Stimulated activated CD4-positive, alpha-beta T cell treated with anti-CD3 and anti-CD28 coated beads, Interleukin-4, amount 100 ng/mL, for 24 hours (primary cell): ENCODE results near the gene SLC12A8.

Experiments
- DNase-seq: peaks from one replicate; pipeline ENCODE4 v3.0.0-alpha.2; 2020

The SLC12A8 gene, protein sequence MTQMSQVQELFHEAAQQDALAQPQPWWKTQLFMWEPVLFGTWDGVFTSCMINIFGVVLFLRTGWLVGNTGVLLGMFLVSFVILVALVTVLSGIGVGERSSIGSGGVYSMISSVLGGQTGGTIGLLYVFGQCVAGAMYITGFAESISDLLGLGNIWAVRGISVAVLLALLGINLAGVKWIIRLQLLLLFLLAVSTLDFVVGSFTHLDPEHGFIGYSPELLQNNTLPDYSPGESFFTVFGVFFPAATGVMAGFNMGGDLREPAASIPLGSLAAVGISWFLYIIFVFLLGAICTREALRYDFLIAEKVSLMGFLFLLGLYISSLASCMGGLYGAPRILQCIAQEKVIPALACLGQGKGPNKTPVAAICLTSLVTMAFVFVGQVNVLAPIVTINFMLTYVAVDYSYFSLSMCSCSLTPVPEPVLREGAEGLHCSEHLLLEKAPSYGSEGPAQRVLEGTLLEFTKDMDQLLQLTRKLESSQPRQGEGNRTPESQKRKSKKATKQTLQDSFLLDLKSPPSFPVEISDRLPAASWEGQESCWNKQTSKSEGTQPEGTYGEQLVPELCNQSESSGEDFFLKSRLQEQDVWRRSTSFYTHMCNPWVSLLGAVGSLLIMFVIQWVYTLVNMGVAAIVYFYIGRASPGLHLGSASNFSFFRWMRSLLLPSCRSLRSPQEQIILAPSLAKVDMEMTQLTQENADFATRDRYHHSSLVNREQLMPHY

DNA sequence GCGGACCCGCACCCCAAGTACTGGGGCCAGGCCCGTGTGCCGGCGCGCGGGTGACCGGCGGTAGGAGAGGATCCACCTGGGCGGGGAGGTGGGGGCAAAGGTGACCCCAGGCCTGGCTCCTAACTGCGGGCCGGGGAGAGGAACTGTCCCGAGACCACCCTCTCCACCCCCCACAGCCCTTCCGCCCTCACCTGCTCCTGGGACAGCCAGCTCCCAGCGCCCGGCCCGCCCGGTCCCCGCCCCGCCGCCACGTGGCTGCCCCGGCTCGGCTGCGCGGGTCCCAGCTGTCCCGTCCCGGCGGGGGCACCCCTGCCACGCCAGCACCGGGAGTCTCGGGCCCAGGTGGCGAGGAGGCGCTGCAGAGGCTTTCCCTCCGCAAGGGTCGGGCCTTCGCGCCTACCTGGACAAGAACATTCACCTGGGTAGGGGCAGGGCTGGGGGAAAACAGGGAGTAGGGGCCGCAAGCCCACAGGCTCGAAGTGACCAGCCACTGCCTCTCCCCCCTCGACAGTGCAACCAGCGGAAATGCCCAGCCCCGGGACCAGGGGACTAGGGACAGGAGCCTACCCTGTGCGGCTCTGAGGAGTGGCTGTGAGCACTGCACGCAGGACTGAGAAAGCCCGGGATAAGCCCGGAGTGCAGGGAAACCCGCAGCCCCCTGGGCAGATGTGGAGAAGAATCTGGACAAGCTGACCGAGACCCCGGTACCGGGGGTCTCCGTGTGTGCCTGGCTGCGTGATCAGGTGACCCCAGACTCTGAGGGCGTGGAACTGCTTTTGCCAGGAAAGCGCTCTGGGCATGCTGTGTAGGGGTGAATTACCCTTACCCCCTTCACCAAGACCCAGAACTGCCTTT is at the start of gene SLC12A8:
Gene SLC12A8 (minus strand): TSS at position 240 of the 855 bp plus-strand sequence. CDS start 1,399 bp downstream, outside the sequence.
- DNase-seq, result no peak

DNA sequence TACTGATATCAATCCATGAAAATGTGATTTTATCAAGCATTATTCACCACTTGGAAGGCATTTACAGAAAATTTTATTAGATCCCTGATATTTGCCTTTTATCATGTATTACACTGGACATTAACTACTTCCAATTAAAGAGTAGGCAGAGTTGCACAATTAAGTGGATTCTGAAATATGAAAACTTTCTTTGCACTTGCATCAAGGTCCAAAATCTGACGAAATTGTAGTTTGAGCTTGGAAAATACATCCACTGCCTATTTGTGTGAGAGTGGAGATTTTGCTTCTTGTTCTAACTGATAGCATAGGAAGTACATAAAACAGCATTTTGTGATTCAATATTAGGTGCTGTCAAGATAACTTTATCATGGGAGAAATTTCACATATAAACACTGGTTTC is 49.6 kb upstream of the SLC12A8 start:
- no peak for DNase-seq

DNA sequence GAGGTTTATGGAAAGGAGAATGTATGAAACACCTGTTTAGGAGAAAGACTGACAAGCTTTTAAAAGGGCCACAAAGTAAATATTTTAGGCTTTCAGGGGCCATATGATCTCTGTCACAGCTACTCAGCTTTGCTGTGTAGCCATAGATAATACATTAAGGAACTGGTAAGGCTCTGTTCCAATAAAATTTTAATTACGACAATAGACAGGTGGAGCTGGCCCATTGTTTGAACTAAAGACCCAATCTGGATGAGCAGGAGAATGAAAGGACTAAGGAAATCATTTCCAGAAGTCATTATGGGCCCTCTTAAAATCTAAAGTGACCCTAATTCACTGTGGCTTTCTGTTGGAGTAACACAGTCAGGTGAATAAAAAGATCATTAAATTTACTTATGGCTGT is 48.5 kb upstream of the SLC12A8 start:
- DNase-seq, result no peak

DNA sequence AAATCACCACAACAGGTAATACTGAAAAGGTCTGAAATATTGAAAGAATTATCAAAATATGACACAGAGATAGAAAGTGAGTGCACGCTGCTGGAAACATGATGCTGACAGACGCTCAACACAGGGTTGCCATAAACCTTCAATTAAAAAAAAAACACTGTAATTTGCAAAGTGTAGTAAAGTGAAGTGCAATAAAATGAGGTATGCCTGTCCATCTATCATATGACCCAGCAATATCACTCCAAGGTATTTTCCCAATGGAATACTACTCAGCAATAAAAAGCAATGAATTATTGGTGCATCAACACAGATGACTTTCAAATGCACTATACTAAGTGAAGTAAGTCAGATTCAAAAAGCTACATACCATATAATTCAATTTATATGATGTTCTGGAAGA is 47.6 kb upstream of the SLC12A8 start:
- no peak for DNase-seq

DNA sequence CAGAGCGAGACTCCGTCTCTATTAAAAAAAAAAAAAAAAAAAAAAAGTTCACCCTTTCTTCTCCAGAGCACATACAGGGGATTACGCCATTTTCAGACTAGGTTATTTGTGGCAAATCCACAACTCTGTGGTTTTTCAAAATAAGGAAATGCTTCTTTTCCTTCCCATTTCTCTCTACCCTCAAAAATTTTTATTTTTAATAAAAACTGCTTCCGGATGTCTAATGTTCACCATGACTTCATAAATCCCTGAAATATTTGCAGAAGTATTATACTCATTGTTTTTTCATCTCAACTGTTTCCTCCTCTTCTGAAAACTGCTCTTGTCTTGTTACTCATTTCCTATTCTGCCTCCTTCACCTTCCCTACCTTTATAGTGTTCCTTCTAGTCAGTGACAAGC is 45.0 kb upstream of the SLC12A8 start:
- DNase-seq, result no peak

DNA sequence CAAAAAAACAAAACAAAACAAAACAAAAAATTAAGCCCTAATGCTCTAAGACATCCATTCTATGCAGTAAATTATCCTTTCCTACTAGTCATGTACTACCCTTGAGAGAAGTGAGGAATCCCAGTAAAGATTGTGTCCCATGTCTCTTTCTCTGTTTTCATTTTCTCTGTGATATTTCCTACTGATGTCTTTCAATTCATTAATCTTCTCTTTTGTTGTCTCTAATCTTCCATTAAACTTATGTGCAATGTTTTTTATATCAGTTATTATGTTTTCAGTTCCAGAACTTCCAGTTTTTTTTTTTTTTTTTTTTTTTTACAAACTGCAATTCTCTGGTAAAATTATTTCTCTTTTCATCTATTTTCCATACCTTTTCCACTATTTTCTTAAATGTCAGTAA is 44.1 kb upstream of the SLC12A8 start:
- DNase-seq, result no peak

DNA sequence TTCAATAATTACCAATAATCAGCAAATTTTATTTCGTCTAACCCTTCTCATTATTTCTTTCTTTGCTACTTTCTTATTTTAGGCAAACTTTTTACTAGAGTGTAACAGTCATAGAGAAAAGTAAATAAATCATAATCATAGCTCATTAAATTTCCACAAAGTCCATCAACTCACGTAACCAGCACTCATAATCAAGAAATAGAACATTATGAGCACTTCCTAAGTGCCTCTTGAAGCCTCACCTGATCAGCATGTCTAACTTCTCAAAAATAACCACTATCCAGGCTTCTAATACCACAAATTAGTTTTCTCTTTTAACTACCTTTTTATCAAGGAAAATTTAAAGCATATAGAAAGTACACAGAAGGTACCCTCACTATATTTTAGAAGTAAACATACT is 38.4 kb upstream of the SLC12A8 start:
- DNase-seq, result no peak

DNA sequence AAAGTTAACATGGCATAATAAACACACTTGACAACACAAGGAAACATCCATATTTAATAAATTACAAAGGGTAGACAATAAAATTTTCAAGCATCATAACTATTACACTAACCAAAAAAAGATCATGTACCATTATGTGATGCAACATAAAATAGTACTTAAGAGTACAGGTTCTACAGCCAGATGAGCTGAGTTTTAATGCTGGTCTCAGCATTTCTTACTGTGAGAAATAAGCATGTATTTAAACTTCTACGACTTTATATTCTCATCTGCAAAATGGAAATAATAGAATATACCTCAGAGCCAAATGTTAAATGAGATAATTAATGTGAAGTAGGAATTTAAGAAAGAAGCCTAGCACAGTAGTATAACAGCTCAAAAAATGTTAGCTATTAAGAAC is 33.7 kb upstream of the SLC12A8 start:
- DNase-seq, result no peak

DNA sequence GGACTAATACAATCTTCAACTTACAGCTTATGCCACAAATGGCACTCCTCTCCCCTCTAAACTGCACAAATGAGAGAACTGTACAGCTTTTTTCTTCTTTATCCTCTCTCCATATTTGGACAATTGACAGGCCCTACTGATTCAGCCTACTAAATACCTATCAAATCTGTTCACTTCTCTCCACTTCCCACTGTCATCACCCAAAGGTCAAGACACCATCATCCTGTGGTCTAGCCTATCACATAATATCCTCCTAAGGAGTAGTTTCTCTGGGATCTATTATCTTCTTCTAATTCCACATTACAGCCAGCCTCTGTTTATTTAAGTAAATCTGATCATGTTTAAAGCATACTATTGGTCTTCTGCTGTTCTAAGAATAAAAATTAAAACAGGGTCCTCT is 33.0 kb upstream of the SLC12A8 start:
- no peak for DNase-seq

DNA sequence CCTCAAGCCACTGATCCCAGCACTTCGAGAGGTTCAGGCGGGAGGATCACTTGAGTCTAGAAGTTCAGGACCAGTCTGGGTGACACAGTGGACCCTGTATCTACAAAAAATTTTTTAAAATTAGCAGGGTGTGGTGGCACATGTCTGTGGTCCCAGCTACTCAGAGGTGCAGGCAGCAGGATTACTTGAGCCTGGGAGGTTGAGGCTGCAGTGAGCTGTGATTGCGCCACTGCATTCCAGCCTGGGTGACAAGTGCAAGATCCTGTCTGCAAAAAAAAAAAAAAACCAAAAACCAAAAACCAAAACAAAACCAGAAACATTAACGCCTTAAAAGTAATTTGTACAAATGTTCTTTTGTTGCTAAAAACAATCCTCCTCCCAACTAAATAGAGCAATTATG is 27.9 kb upstream of the SLC12A8 start:
- DNase-seq, result no peak

DNA sequence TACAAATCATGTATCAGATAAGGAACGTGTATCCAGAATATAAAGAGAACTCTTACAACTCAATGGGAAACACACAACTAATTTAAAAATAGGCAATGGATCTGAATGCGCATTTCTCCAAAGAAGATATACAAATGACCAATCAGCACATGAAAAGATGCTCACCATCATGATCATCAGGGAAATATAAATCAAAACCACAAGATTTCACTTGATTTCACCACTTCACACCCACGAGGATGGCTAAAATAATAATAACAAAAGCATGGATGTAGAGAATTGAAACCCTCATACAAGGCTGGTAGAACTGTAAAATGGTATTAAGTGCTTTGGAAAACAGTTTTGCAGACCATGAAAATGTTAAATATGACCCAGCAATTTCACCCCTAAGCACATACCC is 26.7 kb upstream of the SLC12A8 start:
- no peak for DNase-seq

DNA sequence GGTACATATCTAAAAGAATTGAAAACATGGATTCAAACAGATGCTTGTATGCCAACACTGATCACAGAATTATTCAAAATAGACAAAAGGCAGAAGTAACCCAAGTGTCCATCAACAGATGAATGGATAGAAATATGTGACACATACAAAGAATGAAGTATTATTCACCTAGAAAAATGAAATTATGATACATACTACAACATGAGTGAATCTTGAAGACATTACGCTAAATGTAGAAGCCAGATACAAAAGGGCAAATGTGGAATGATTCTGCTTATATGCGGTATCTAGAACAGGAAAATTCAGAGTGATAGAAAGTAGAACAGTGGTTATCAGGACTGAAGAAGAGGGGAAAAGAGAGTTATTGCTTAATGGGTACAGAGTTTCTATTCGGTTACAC is 26.2 kb upstream of the SLC12A8 start:
- no peak for DNase-seq

DNA sequence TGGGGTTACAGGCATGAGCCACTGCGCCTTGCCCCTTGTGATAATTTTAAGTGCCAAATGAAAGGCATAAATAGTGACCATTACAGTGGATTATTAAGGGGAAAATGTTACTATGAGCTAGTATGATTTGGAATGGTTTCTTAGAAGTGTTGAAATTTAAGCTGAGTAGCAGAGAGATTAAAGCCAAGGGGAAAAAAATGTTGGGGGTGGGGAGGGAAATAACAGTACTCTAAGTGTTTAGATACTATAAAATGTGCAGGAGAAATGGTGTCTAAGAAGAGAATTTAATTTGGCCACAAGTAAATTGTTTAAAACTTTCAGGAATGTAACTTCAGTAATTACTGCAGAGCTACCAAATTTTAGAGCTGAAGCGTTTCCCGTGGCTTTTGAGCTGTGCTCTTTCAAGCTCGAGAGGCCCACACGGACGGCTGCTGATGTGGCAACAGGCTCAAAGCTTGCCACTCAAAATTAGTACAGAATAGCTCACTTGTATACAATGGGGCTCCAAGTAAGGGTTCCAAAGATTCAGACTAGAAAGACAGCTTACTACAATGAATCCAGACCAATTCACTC is 23.9 kb upstream of the SLC12A8 start:
- DNase-seq, result no peak

DNA sequence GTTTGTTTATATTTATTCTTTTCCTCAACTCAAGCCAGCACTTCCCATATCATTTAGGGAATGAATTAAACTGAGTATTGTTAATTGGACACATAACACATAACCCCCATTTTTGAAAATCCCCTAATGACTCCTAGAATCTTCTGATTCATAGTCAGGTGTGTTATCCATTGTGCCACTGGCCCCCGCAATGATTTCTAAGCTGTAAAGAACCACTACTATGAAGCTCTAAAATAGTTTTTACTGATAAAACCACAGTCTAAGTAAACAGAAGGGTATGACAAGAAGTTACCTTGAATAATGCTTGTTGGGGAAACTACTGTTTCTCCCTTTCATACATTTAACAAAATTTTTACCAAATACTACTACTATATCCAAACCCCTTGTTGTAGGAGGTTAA is 22.3 kb upstream of the SLC12A8 start:
- no peak for DNase-seq

DNA sequence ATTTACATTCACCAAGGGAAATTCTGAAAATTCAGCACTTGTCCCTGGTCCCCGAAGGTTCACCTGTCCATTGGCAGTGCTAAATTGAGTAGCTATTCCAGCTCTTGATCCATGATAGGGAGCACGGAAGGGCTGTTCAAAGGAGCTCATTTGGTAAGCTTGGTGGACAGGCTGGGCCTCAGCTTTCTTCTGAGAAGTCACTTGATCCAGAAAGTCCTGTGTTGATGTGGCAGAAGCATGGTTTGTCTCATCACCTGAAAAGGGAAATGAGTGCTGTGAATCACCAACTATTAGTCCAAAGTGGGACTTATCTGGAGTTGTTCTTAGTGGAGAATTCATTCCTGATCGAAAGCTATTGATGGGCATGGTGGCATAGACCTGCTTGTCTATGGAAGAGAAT is 19.9 kb upstream of the SLC12A8 start:
- DNase-seq, result no peak

DNA sequence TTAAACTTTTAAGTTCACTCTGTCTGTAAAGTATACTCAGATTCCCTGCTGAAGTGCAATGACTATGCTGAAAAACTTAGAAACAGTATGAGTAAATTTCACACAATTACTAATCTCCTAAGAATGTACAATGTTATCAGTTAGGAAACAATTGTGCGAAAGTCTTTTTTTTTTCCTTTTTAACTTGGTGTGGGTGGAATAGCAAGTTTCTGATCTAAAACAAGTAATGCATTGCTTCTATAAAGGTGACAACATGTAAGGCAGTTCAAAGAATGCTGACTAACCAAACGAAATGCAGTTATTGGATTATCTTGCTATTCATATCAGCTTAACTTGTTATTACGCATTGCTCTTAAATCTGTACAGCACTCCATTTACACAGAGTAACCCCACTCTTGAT is 19.3 kb upstream of the SLC12A8 start:
- no peak for DNase-seq

DNA sequence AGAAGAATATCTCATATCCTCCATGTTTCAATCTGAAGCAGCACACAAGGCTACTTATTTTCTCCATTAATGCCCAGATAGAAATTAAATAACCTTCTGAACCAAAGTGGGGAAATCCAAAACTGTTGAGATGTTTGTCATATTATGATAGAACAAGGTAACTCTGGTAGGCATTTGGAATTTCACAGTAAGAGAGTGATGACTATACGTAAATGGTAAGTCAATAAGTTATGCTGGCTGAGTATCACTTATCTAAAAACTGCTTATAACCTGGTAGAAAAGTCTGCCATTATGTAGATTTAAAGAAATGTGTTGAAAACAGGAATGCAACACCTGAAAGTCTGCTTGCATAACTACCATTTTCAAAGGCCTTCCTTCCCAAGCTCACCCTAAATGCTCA is 17.2 kb upstream of the SLC12A8 start:
- DNase-seq, result no peak

DNA sequence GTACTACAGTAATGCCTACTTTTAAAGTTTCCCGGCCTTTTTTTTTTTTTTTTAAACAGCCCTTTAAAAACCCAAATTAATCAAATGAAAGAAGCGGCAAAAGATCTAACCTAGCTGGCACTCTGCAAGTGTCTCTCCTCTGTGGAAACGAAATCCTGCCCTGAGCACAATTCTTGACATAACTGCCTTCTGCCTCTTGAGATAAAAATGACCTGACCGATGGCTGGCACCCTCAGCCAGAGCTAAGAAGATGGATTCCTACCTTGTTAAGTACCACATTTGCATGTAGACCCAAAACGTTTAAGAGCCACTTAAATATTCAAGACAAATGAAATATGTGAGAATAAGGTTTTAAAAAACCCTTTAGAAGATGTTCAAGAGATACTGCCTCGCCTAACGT is 16.6 kb upstream of the SLC12A8 start:
- DNase-seq, result no peak

DNA sequence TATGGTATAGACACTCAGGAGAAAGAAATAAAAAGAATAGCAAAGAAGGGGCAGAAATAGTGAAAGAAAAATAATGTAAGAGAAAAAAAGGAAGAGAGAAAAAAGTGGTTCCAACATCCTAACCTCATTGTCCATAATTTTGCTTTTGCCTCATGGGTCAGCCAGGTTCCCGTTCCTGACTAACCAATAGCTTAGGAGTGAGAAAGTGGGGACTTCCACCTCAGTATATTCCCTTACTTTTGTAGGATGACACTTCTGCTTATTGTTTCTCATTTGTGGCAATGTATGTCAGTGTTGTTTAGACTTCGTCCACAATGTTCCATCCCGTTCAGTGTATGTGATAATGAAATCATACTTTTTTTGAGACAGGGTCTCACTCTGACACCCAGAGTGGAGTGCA is 9.3 kb upstream of the SLC12A8 start:
- DNase-seq, result no peak

DNA sequence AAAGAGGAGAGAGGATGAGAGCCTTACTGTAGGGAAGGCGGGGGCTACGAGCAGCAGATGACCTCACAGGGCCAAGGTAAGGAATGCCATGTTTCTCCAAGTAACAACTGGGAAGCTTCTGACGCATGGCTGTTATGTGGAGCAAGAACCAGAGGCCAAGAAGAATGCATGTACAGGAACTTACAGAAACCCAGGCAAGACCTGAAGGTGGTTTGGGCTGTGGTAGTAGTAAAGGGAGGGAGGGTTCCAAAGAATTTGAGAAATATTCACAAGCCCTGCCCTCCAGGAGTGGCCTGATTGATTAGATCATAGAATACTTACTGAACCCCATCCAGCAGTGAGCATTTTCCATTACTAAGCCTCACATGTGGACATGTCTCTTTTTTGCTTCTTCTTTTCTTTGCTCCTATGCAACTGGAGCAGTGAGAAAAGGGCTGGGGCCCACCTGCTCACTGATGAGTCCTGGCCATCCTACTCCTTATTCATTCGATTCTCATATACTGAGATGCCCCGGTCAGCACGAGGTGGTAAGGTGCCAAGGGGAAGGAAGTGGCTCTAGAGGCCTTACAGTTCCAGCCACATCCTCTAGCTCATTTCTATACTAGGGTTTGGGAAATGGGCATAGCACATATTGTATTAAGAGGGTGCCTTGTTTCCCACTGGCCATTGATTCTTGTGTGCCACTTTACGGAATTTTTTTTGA is 8.3 kb upstream of the SLC12A8 start:
- no peak for DNase-seq

DNA sequence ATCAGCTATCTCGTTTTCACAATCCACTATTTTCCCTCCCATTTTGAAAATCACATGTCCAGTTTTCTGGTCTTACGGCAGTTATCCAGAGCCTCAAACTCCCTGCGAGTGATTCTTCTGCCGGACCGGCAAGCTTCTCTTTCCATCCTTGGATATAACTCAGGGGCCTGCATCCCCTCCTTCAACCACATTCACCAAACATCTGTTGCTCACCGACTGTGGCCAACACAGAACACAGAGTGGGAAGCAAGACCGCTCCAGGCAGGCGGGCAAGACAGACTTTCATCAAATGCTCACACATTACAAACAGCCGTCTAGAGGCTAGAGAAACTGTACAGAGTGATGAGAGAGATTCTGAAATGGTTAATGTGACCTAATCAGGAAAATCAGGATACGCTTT is 7.6 kb upstream of the SLC12A8 start:
- DNase-seq, result no peak

DNA sequence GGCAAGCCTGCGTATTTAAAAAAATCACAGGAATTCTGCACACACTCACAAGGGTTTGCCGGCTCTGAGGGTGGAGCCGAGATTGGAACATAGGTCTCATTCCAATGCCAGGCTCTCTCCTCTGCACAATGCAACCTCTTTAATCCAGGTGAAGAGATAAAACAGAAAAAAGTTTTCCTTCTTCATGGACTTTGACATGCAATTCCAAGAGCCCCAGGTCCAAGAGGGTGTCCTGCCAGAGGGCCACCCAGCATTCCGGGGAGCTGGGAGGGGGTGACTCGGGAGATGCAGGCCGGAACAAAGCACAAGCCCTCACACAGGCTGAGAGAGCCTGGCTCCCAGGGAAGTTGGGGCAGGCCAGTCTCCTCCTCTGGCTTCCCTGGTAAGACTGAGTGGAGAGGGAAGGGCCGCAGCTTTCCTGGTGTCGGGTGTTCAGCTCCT is 6.7 kb upstream of the SLC12A8 start:
- no peak for DNase-seq

DNA sequence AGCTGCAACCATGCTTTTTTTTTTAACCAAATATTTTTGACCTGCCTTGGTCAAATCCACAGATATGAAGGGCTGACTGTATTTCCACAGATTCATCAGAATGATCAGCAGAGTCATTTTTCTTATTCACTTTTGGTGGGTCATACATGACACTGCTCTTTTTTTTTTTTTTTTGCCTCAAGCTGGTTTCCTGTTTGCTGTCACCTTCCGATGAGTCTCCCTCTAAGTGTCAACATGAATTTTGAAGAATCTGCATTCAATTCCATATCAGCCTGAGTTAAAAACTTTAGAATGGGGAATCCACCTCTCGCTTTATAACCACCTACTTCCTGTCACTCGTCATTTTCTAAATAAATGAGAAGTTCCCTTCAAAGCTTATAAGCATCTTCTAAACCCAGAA is 2.2 kb upstream of the SLC12A8 start:
- DNase-seq, result no peak
